Measurements from ENCODE around the gene KCNMB2. TPM values are rescaled to one million over a fixed set of nuclear protein-coding genes. Genes with fewer than 3 reads are reported as not detected.
"Not testable (repeated sequence)": the region's sequence is repeated elsewhere in the genome, so short reads cannot be mapped to it uniquely, and the experiment has no call there.

Gene KCNMB2
- total and polyA plus RNA-seq, 2 experiments from 2014 or later = 2.4 TPM; not detected in 1

GRCh38 chr3:178512647-178513046 lies 23.6 kb upstream of the KCNMB2 start:
- no peaks in the 10 kb centered on the region for H4K20me1 ChIP-seq (ENCODE audit: insufficient read depth, poor library complexity, severe bottlenecking)
- no peak overlapping the region for H3K4me2 ChIP-seq
- no peak overlapping the region for H2AFZ ChIP-seq
- DNase-seq (ENCODE audit: low spot score) = no peak
- H3K27me3 ChIP-seq = peaks cover 3% of the 10 kb centered on the region
- WGBS (ENCODE audit: low lambda C conversion rate, missing lambda C conversion rate) = 64% methylated on average over 5 of the region's 5 CpGs
- no peaks in the 10 kb centered on the region for H3K9me2 ChIP-seq (replicated peaks; ENCODE audit: insufficient read depth)
- no peaks in the 10 kb centered on the region for H3K9me3 ChIP-seq (ENCODE audit: low read depth)
- H3K4me3 ChIP-seq = no peak overlapping the region
- no peaks in the 10 kb centered on the region for H3K79me2 ChIP-seq
- TF ChIP-seq EZH2phosphoT487 (IDR thresholded peaks at IDR 0.05; ENCODE audit: low read depth, severe bottlenecking, unreplicated experiment) (no peak), CTCF (IDR thresholded peaks at IDR 0.05; ENCODE audit: poor library complexity) (no peak), EZH2 (IDR thresholded peaks at IDR 0.05; ENCODE audit: borderline replicate concordance) (no peak)
- peaks cover 12% of the 10 kb centered on the region for H3K4me1 ChIP-seq (ENCODE audit: insufficient read depth)
- H3K27ac ChIP-seq = no peak overlapping the region
- no peaks in the 10 kb centered on the region for H3K36me3 ChIP-seq (replicated peaks; ENCODE audit: insufficient read depth, low read depth)

- Histone ChIP-seq H3K27ac (no peak overlapping the region), H3K36me3 (replicated peaks; ENCODE audit: insufficient read depth, low read depth) (no peaks in the 10 kb centered on the region), H4K20me1 (ENCODE audit: insufficient read depth, poor library complexity, severe bottlenecking) (no peaks in the 10 kb centered on the region), H3K27me3 (peaks cover 3% of the 10 kb centered on the region), H2AFZ (no peak overlapping the region), H3K4me2 (no peak overlapping the region), H3K4me1 (ENCODE audit: insufficient read depth) (peaks cover 4% of the 10 kb centered on the region), H3K9me3 (ENCODE audit: low read depth) (no peaks in the 10 kb centered on the region), H3K9me2 (replicated peaks; ENCODE audit: insufficient read depth) (no peaks in the 10 kb centered on the region), H3K79me2 (no peaks in the 10 kb centered on the region), H3K4me3 (no peak overlapping the region)
- WGBS (ENCODE audit: low lambda C conversion rate, missing lambda C conversion rate) = 71% methylated on average over 3 of the region's 3 CpGs
- no peak for DNase-seq (ENCODE audit: low spot score)
- no peak for TF ChIP-seq CTCF (IDR thresholded peaks at IDR 0.05; ENCODE audit: poor library complexity)
- no peak for TF ChIP-seq EZH2 (IDR thresholded peaks at IDR 0.05; ENCODE audit: borderline replicate concordance)
- TF ChIP-seq EZH2phosphoT487 (IDR thresholded peaks at IDR 0.05; ENCODE audit: low read depth, severe bottlenecking, unreplicated experiment) = no peak
These were observed 22.5 kb upstream of the KCNMB2 start for GRCh38 chr3:178513546-178514380.

- H3K27ac ChIP-seq = no peak overlapping the region
- peaks cover 4% of the 10 kb centered on the region for H3K4me1 ChIP-seq (ENCODE audit: insufficient read depth)
- no peaks in the 10 kb centered on the region for H3K36me3 ChIP-seq (replicated peaks; ENCODE audit: insufficient read depth, low read depth)
- H3K4me3 ChIP-seq = no peak overlapping the region
- no peak for DNase-seq (ENCODE audit: low spot score)
- H3K79me2 ChIP-seq = no peaks in the 10 kb centered on the region
- H4K20me1 ChIP-seq (ENCODE audit: insufficient read depth, poor library complexity, severe bottlenecking) = no peaks in the 10 kb centered on the region
- H3K9me3 ChIP-seq (ENCODE audit: low read depth) = no peaks in the 10 kb centered on the region
- H3K4me2 ChIP-seq = no peak overlapping the region
- peaks cover 3% of the 10 kb centered on the region for H3K27me3 ChIP-seq
- no peaks in the 10 kb centered on the region for H3K9me2 ChIP-seq (replicated peaks; ENCODE audit: insufficient read depth)
- H2AFZ ChIP-seq = no peak overlapping the region
- TF ChIP-seq CTCF (IDR thresholded peaks at IDR 0.05; ENCODE audit: poor library complexity) (no peak), EZH2 (IDR thresholded peaks at IDR 0.05; ENCODE audit: borderline replicate concordance) (no peak), EZH2phosphoT487 (IDR thresholded peaks at IDR 0.05; ENCODE audit: low read depth, severe bottlenecking, unreplicated experiment) (no peak)
- WGBS (ENCODE audit: low lambda C conversion rate, missing lambda C conversion rate) = 84% methylated on average over 2 of the region's 2 CpGs
These were observed 21.8 kb upstream of the KCNMB2 start for GRCh38 chr3:178514401-178514800.

GRCh38 chr3:178515076-178515744 lies 21.0 kb upstream of the KCNMB2 start:
- not testable (repeated sequence) for H3K9me2 ChIP-seq (replicated peaks; ENCODE audit: insufficient read depth); H3K4me2 ChIP-seq; H3K27me3 ChIP-seq; H4K20me1 ChIP-seq (ENCODE audit: insufficient read depth, poor library complexity, severe bottlenecking); H3K36me3 ChIP-seq (replicated peaks; ENCODE audit: insufficient read depth, low read depth); H3K79me2 ChIP-seq; H3K9me3 ChIP-seq (ENCODE audit: low read depth); H2AFZ ChIP-seq; DNase-seq (ENCODE audit: low spot score); H3K4me1 ChIP-seq (ENCODE audit: insufficient read depth); H3K4me3 ChIP-seq; H3K27ac ChIP-seq
- WGBS (ENCODE audit: low lambda C conversion rate, missing lambda C conversion rate) = 93% methylated on average over 6 of the region's 6 CpGs

Data from hepatocyte (in vitro differentiated cells).